GM12801 (cell line): Measurements from ENCODE around the gene PDE7B.

Experiments
- CTCF ChIP-seq: IDR thresholded peaks from one replicate; pipeline ENCODE4 v1.5.1; 2011; ENCODE audit warnings: control low read depth; ENCODE audit not compliant: insufficient read length; ENCODE audit errors: extremely low read depth

The PDE7B gene

GRCh38 chr6:136175873-136176272 lies 324.4 kb downstream of the PDE7B start:
- TF ChIP-seq CTCF: no peak

GRCh38 chr6:136178749-136179148 lies 327.2 kb downstream of the PDE7B start:
- TF ChIP-seq CTCF: no peak

GRCh38 chr6:136180704-136181511 lies 329.4 kb downstream of the PDE7B start:
- no peak for TF ChIP-seq CTCF

- TF ChIP-seq CTCF: no peak
Observed at GRCh38 chr6:136181512-136181833, 330.0 kb downstream of the PDE7B start.

GRCh38 chr6:136181861-136182260 lies 330.4 kb downstream of the PDE7B start:
- TF ChIP-seq CTCF: no peak

DNA sequence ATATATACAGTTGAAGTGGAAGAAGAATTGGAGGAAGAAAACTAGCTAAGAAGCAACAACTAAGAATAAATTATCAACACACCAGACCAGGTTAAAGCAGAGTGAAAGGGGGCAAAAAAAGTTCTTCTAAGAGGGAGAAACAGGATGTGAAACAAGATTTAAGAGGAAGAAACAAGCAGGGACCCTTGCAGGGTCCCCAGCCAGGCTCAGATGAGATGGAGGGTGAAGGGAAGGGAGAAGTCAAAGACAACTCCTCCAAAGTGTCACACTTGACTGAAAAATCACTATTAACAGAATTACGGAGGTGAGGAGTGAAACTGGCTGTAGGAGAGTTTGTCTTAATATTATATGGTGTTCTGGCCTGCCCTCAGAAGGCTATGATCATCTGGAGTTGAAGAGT lies 333.2 kb downstream of the PDE7B start:
- no peak for TF ChIP-seq CTCF

GRCh38 chr6:136186363-136186762 lies 334.9 kb downstream of the PDE7B start:
- no peak for TF ChIP-seq CTCF
